K562 (cell line): Measurements from ENCODE around the gene LY6G6C. TPM values are rescaled to one million over a fixed set of nuclear protein-coding genes. Genes with fewer than 3 reads are reported as not detected.

Source experiments
- BRCA1 ChIP-seq, 2 experiments: fragments of 450-650 bp in 1 of 2; sonication (generic) in 1 of 2; formaldehyde crosslinking in 1 of 2; IDR thresholded peaks; 2 replicates each; pipeline versions ENCODE4 v1.5.0 to v1.6.1; 2017 to 2020; ENCODE audit warnings: mild to moderate bottlenecking in 1 of 2, missing genetic modification reagents in 1 of 2
- HLTF ChIP-seq: fragments of 450-650 bp; IDR thresholded peaks from 2 replicates; pipeline ENCODE4 v1.6.1; 2016
- MEIS2 ChIP-seq: fragments of 450-650 bp; IDR thresholded peaks from 2 replicates; pipeline ENCODE4 v1.6.1; 2014; ENCODE audit warnings: mild to moderate bottlenecking; ENCODE audit not compliant: partially characterized antibody
- POLR2B ChIP-seq: fragments of 450-650 bp; IDR thresholded peaks from 2 replicates; pipeline ENCODE4 v1.6.1; 2018; ENCODE audit warnings: low read depth; ENCODE audit not compliant: partially characterized antibody
- RAD21 ChIP-seq, 2 experiments: fragments of 250-450 bp in 1 of 2; fragments of 450-650 bp in 1 of 2; sonication (Bioruptor Pico) in 1 of 2; formaldehyde crosslinking in 1 of 2; IDR thresholded peaks in 1 of 2; conservative IDR thresholded peaks in 1 of 2; 2 replicates each; pipeline versions ENCODE4 v1.4.0 to v1.8.0; 2020 to 2022; ENCODE audit warnings: mild to moderate bottlenecking in 2 of 2, moderate library complexity in 1 of 2
- TFE3 ChIP-seq: fragments of 450-650 bp; formaldehyde crosslinking; IDR thresholded peaks from 2 replicates; pipeline ENCODE4 v1.4.0; 2020; ENCODE audit warnings: mild to moderate bottlenecking, mixed read lengths
- THAP12 ChIP-seq: fragments of 250-450 bp; sonication (Bioruptor Pico); IDR thresholded peaks from 2 replicates; pipeline ENCODE4 v1.9.0; 2021; ENCODE audit warnings: mild to moderate bottlenecking, inconsistent platforms
- TOE1 ChIP-seq, 2 experiments: fragments of 450-650 bp in 1 of 2; sonication (generic) in 1 of 2; formaldehyde crosslinking in 1 of 2; IDR thresholded peaks; 2 replicates each; pipeline versions ENCODE4 v1.7.1 to v1.8.0; 2016 to 2022; ENCODE audit warnings: borderline replicate concordance in 2 of 2, mild to moderate bottlenecking in 2 of 2, antibody characterized with exemption in 1 of 2, inconsistent platforms in 1 of 2, low read depth in 1 of 2, missing genetic modification reagents in 1 of 2, moderate library complexity in 1 of 2
- ZBTB33 ChIP-seq: sonication (generic); formaldehyde crosslinking; IDR thresholded peaks from 2 replicates; pipeline ENCODE4 v1.8.1; 2023; ENCODE audit warnings: mild to moderate bottlenecking, missing genetic modification reagents
- ZBTB7A ChIP-seq: IDR thresholded peaks from 2 replicates; pipeline ENCODE4 v1.6.1; 2011; ENCODE audit warnings: low read depth, mild to moderate bottlenecking, low read length, moderate library complexity, borderline replicate concordance; ENCODE audit not compliant: control insufficient read depth
- ZFP1 ChIP-seq: fragments of 450-650 bp; formaldehyde crosslinking; IDR thresholded peaks from 2 replicates; pipeline ENCODE4 v1.4.0; 2020; ENCODE audit warnings: mild to moderate bottlenecking, mixed read lengths
- ZKSCAN1 ChIP-seq: fragments of 150-350 bp; IDR thresholded peaks from 2 replicates; pipeline ENCODE4 v1.6.1; 2016; ENCODE audit warnings: low read depth, low read length
- ZNF274 ChIP-seq: IDR thresholded peaks from 2 replicates; pipeline ENCODE4 v1.6.1; 2011; ENCODE audit warnings: low read depth, mild to moderate bottlenecking, low read length, moderate library complexity, borderline replicate concordance
- ZNF384 ChIP-seq: IDR thresholded peaks from 2 replicates; pipeline ENCODE4 v1.6.1; 2012; ENCODE audit warnings: low read depth, low read length, improper control_type of control experiment
- polyA plus RNA-seq, 8 experiments: library from polyadenylated mRNA; depleted of rRNA in 4 of 8; stranded (reverse) in 5 of 8; unstranded in 3 of 8; fragments of >200 nt; fragmentation: Nextera tagmentation in 2 of 8; fragmentation: Illumina TruSeq in 1 of 8; extraction: Ambion mirVana in 2 of 8; extraction: Trizol in 1 of 8; gene quantifications; 2 replicates each; pipeline versions ENCODE4 v1.2.1 to v1.2.3, GENCODE V29; 2011 to 2014; ENCODE audit warnings: inconsistent platforms in 1 of 8, missing spikeins in 1 of 8
- total RNA-seq, 7 experiments: library from RNA; depleted of rRNA in 6 of 7; stranded (reverse); fragments of >200 nt in 6 of 7; fragmentation: Illumina TruSeq in 2 of 7; extraction: Trizol in 2 of 7; gene quantifications; 2 replicates each; pipeline versions ENCODE4 v1.2.1 to v1.2.3, GENCODE V29; 2011 to 2021; ENCODE audit warnings: low replicate concordance in 1 of 7

Gene LY6G6C
- total and polyA plus RNA-seq, 9 of the 15 experiments (the other 6 are each of a cell fraction or from before 2014, with no cell fraction given): 0.06 to 0.20 TPM; not detected in 7

GRCh38 chr6:31686483-31686882 is 35.1 kb downstream of the LY6G6C start (continued):
- TF ChIP-seq ZBTB7A: peak; percentile 68; the same call in 1 of the 2 replicates
- no peak for TF ChIP-seq THAP12 (CRISPR knock-in tag)
- peak in 1 of 2 experiments; percentile 8; a peak in 2 of 4 replicates for TF ChIP-seq RAD21 (CRISPR knock-in tag; conservative IDR thresholded peaks at IDR 0.05 in 1 of 2, IDR thresholded peaks at IDR 0.05 in 1 of 2)
- peak; percentile 26; the same call in 1 of the 2 replicates for TF ChIP-seq ZKSCAN1
- TF ChIP-seq HLTF: peak; percentile 70
- TF ChIP-seq POLR2B: no peak
- no peak for TF ChIP-seq ZFP1 (CRISPR knock-in tag)
- peak; percentile 57 for TF ChIP-seq TOE1 (IDR thresholded peaks at IDR 0.05; ENCODE audit: borderline replicate concordance)
- no peak for TF ChIP-seq TOE1 (CRISPR knock-in tag; IDR thresholded peaks at IDR 0.05; ENCODE audit: borderline replicate concordance, low read depth)
- no peak for TF ChIP-seq MEIS2
- TF ChIP-seq ZNF384: no peak
- TF ChIP-seq BRCA1 (IDR thresholded peaks at IDR 0.05): no peak
- TF ChIP-seq BRCA1 (CRISPR knock-in tag; IDR thresholded peaks at IDR 0.05): no peak
- TF ChIP-seq TFE3 (CRISPR knock-in tag): no peak
- peak; percentile 62; the same call in 1 of the 2 replicates for TF ChIP-seq ZBTB33 (CRISPR knock-in tag)
- TF ChIP-seq ZNF274: no peak
